Measurements from ENCODE around the gene PTPRN2.

DNA sequence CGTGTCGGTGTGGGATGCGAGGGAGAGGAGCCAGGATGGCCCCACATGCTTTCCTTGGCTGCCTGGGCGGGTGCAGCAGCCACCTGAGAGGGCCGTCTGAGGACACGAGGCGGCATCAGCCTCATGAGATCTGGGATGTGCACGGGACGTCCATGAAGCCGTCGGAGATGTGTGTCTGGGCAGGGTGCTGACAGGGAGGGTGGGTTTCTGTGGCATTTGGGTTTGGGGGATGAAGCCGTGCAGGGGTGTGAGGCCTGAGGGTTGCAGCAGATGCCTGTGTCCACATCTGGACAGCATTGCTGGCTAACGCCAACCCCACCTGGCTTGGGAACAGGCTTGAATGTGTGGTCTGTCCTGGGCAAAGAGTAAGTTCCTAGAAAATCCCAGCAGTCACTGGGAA lies 1071.3 kb downstream of the PTPRN2 start:
- TF ChIP-seq, protein P1, sequence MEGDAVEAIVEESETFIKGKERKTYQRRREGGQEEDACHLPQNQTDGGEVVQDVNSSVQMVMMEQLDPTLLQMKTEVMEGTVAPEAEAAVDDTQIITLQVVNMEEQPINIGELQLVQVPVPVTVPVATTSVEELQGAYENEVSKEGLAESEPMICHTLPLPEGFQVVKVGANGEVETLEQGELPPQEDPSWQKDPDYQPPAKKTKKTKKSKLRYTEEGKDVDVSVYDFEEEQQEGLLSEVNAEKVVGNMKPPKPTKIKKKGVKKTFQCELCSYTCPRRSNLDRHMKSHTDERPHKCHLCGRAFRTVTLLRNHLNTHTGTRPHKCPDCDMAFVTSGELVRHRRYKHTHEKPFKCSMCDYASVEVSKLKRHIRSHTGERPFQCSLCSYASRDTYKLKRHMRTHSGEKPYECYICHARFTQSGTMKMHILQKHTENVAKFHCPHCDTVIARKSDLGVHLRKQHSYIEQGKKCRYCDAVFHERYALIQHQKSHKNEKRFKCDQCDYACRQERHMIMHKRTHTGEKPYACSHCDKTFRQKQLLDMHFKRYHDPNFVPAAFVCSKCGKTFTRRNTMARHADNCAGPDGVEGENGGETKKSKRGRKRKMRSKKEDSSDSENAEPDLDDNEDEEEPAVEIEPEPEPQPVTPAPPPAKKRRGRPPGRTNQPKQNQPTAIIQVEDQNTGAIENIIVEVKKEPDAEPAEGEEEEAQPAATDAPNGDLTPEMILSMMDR (IDR thresholded peaks at IDR 0.05): no peak
- no peak for TF ChIP-seq ZFX (IDR thresholded peaks at IDR 0.05; ENCODE audit: borderline replicate concordance)
